ENCODE measurements around the gene ENOX1.

DNA sequence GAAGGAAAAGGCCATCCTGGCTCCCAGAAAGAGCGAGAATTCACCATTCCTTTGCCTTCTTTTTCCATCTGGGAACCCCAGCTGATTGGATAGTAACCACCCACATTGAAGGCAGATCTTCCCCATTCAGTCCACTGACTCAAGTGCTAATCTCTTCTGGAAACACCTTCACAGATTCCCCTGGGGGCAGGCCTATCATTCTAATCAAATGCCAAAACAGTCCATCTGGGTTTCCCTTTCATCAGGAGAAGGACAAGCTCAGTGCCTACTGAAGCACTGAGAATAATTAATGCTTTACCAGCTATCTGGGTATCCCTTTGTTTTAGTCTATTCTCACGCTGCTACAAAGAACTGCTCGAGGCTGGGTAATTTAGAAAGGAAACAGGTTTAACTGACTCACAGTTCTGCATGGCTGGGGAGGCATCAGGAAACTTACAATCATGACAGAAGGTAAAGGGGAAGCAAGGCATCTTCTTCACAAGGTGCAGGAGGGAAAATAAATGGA, 293.2 kb downstream of the ENOX1 start:
- TF ChIP-seq ZNF121 (CRISPR knock-in tag; conservative IDR thresholded peaks at IDR 0.05): no peak
- no peak for TF ChIP-seq POLR2A (conservative IDR thresholded peaks at IDR 0.05)
- TF ChIP-seq, protein P1, sequence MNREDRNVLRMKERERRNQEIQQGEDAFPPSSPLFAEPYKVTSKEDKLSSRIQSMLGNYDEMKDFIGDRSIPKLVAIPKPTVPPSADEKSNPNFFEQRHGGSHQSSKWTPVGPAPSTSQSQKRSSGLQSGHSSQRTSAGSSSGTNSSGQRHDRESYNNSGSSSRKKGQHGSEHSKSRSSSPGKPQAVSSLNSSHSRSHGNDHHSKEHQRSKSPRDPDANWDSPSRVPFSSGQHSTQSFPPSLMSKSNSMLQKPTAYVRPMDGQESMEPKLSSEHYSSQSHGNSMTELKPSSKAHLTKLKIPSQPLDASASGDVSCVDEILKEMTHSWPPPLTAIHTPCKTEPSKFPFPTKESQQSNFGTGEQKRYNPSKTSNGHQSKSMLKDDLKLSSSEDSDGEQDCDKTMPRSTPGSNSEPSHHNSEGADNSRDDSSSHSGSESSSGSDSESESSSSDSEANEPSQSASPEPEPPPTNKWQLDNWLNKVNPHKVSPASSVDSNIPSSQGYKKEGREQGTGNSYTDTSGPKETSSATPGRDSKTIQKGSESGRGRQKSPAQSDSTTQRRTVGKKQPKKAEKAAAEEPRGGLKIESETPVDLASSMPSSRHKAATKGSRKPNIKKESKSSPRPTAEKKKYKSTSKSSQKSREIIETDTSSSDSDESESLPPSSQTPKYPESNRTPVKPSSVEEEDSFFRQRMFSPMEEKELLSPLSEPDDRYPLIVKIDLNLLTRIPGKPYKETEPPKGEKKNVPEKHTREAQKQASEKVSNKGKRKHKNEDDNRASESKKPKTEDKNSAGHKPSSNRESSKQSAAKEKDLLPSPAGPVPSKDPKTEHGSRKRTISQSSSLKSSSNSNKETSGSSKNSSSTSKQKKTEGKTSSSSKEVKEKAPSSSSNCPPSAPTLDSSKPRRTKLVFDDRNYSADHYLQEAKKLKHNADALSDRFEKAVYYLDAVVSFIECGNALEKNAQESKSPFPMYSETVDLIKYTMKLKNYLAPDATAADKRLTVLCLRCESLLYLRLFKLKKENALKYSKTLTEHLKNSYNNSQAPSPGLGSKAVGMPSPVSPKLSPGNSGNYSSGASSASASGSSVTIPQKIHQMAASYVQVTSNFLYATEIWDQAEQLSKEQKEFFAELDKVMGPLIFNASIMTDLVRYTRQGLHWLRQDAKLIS (CRISPR knock-in tag; IDR thresholded peaks at IDR 0.05): no peak
- TF ChIP-seq, protein P2, sequence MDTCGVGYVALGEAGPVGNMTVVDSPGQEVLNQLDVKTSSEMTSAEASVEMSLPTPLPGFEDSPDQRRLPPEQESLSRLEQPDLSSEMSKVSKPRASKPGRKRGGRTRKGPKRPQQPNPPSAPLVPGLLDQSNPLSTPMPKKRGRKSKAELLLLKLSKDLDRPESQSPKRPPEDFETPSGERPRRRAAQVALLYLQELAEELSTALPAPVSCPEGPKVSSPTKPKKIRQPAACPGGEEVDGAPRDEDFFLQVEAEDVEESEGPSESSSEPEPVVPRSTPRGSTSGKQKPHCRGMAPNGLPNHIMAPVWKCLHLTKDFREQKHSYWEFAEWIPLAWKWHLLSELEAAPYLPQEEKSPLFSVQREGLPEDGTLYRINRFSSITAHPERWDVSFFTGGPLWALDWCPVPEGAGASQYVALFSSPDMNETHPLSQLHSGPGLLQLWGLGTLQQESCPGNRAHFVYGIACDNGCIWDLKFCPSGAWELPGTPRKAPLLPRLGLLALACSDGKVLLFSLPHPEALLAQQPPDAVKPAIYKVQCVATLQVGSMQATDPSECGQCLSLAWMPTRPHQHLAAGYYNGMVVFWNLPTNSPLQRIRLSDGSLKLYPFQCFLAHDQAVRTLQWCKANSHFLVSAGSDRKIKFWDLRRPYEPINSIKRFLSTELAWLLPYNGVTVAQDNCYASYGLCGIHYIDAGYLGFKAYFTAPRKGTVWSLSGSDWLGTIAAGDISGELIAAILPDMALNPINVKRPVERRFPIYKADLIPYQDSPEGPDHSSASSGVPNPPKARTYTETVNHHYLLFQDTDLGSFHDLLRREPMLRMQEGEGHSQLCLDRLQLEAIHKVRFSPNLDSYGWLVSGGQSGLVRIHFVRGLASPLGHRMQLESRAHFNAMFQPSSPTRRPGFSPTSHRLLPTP (IDR thresholded peaks at IDR 0.05; ENCODE audit: borderline replicate concordance, extremely low read depth, insufficient read length): no peak
- no peak for TF ChIP-seq SRF (CRISPR knock-in tag; IDR thresholded peaks at IDR 0.05)
